ENCODE measurements around the gene VGLL2.

The VGLL2 gene

DNA sequence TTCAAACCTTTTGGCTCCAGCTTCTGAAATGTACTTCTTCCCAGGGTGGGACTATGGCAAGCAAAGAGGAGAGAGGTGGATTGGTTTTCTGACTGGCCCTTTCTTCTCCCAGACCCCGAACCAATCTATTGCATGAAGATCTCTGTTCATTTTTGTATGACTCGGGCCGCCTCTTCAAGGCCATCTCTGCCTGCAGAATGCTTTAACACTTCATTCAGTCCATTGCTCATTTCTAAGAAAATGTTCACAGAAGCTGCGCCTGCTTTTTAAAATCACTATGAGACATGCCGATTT, 1.6 kb downstream of the VGLL2 start:
- Histone ChIP-seq H3K27me3 (peaks cover 0 to 26% (median 10%) of the 10 kb centered on the region in 11 experiments; a peak in 10 of 22 replicates), H3K4me3 (no peak overlapping the region), H3K9me3 (replicated peaks in 1 of 11) (peaks cover 20 to 45% (median 33%) of the 10 kb centered on the region in 11 experiments), H3K9ac (no peak overlapping the region), H3K27ac (no peak overlapping the region), H3K36me3 (no peaks in the 10 kb centered on the region), H3K4me2 (peak overlapping the region in 2 of 11 experiments; percentile 27 to 30; a peak in 2 of 22 replicates), H4K20me1 (no peaks in the 10 kb centered on the region), H3K4me1 (peaks cover 0 to 24% (median 2%) of the 10 kb centered on the region in 10 experiments; a peak in 14 of 20 replicates)
- no peak for TF ChIP-seq Cebpa-rat (IDR thresholded peaks at IDR 0.05)

GRCh38 chr6:117267766-117268534, 2.6 kb downstream of the VGLL2 start:
- Histone ChIP-seq H3K4me1 (peaks cover 8 to 28% (median 11%) of the 10 kb centered on the region in 10 experiments), H4K20me1 (no peaks in the 10 kb centered on the region), H3K36me3 (no peaks in the 10 kb centered on the region), H3K4me3 (no peak overlapping the region), H3K9ac (no peak overlapping the region), H3K4me2 (no peak overlapping the region), H3K9me3 (replicated peaks in 1 of 11) (peaks cover 20 to 45% (median 33%) of the 10 kb centered on the region in 11 experiments), H3K27me3 (peaks cover 0 to 26% (median 10%) of the 10 kb centered on the region in 11 experiments; a peak in 10 of 22 replicates), H3K27ac (no peak overlapping the region)
- no peak for TF ChIP-seq Cebpa-rat (IDR thresholded peaks at IDR 0.05)

DNA sequence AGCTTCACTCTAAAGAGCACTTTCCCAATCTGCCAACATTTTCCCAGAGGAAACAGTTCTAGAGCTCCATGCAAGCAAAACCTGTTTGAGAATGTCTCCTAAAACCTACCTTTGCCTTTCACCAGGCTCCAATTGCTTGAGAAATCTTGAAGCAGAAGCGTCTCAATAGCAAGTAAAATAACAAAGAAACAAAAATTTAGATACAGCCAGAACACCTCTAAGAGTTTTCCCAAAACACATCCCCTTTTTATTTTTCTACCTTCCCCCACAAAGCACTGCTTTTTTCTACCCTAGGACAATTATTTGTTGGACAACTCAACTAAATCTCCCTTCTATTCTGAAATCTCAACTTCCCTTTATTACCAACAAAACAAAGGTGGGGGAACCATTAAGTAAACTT, 3.6 kb downstream of the VGLL2 start:
- Histone ChIP-seq H3K27me3 (peaks cover 0 to 26% (median 10%) of the 10 kb centered on the region in 11 experiments; a peak in 10 of 22 replicates), H3K4me1 (peaks cover 8 to 36% (median 12%) of the 10 kb centered on the region in 10 experiments), H3K4me2 (no peak overlapping the region)

GRCh38 chr6:117269638-117270054, 4.3 kb downstream of the VGLL2 start:
- Histone ChIP-seq H3K4me1 (peaks cover 8 to 36% (median 12%) of the 10 kb centered on the region in 10 experiments), H4K20me1 (no peaks in the 10 kb centered on the region), H3K9me3 (replicated peaks in 1 of 11) (peaks cover 10 to 31% (median 26%) of the 10 kb centered on the region in 11 experiments), H3K36me3 (no peaks in the 10 kb centered on the region), H3K27me3 (peaks cover 0 to 26% (median 10%) of the 10 kb centered on the region in 11 experiments; a peak in 10 of 22 replicates), H3K4me2 (no peak overlapping the region), H3K4me3 (no peak overlapping the region), H3K9ac (no peak overlapping the region), H3K27ac (no peak overlapping the region)
- no peak for TF ChIP-seq Cebpa-rat (IDR thresholded peaks at IDR 0.05)

More for the DNA sequence above, 3.6 kb downstream of the VGLL2 start:
- no peaks in the 10 kb centered on the region for H3K36me3 ChIP-seq
- no peak overlapping the region for H3K9ac ChIP-seq
- H3K9me3 ChIP-seq (replicated peaks in 1 of 11), result peaks cover 18 to 38% (median 32%) of the 10 kb centered on the region in 11 experiments
- no peak overlapping the region for H3K27ac ChIP-seq
- H3K4me3 ChIP-seq, result no peak overlapping the region
- H4K20me1 ChIP-seq, result no peaks in the 10 kb centered on the region
- no peak for TF ChIP-seq Cebpa-rat (IDR thresholded peaks at IDR 0.05)

DNA sequence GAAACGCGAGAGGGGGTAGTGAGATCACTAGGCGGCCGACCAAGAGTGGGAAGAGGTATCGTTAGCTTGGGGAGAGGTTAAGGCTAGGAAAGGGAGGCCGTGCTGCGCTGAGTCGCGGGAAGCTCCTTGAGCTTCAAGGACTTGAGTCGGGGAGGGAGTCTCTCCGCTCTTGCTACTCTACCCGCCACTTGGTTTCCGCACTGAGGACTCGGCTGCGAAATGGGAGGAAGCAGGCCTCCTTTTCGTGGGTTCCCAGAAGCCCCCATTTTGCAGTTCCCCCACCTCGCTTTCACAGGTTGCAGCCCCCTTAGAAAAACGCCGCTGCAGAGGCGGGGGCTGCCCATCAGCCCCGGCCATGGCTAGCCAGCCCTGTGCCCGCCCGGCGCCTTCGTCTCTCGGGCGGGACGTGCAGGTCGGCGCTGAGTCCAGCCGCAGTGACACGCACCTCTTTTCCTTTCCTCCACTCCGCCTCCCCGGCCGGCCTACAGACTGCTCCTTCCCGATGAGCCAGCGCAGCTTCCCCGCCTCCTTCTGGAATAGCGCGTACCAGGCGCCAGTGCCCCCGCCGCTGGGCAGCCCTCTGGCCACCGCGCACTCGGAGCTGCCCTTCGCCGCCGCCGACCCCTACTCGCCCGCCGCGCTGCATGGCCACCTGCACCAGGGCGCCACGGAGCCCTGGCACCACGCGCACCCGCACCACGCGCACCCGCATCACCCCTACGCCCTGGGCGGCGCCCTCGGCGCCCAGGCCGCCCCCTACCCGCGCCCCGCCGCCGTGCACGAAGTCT, 4.9 kb downstream of the VGLL2 start:
- no peak overlapping the region for H3K4me3 ChIP-seq
- no peak for TF ChIP-seq Cebpa-rat (IDR thresholded peaks at IDR 0.05)
- H4K20me1 ChIP-seq, result no peaks in the 10 kb centered on the region
- no peak overlapping the region for H3K4me2 ChIP-seq
- H3K27ac ChIP-seq, result no peak overlapping the region
- H3K36me3 ChIP-seq, result no peaks in the 10 kb centered on the region
- H3K9me3 ChIP-seq (replicated peaks in 1 of 11), result peaks cover 5 to 25% (median 21%) of the 10 kb centered on the region in 11 experiments; a peak in 21 of 22 replicates
- peaks cover 0 to 26% (median 10%) of the 10 kb centered on the region in 11 experiments; a peak in 10 of 22 replicates for H3K27me3 ChIP-seq
- no peak overlapping the region for H3K9ac ChIP-seq
- H3K4me1 ChIP-seq, result peaks cover 8 to 36% (median 12%) of the 10 kb centered on the region in 10 experiments

GRCh38 chr6:117270843-117271507, 5.6 kb downstream of the VGLL2 start:
- Histone ChIP-seq H3K4me2 (peak overlapping the region in 1 of 11 experiments; percentile 81; a peak in 1 of 22 replicates), H3K9ac (no peak overlapping the region), H3K27me3 (peaks cover 0 to 25% (median 10%) of the 10 kb centered on the region in 11 experiments; a peak in 10 of 22 replicates), H3K4me1 (peaks cover 8 to 36% (median 12%) of the 10 kb centered on the region in 10 experiments), H3K36me3 (no peaks in the 10 kb centered on the region), H3K27ac (no peak overlapping the region), H4K20me1 (no peaks in the 10 kb centered on the region), H3K9me3 (replicated peaks in 1 of 11) (peaks cover under 1 to 19% (median 15%) of the 10 kb centered on the region in 11 experiments; a peak in 20 of 22 replicates), H3K4me3 (no peak overlapping the region)
- no peak for TF ChIP-seq Cebpa-rat (IDR thresholded peaks at IDR 0.05)

- Histone ChIP-seq H3K4me2 (peak overlapping the region; percentile 26 to 82 (median 60)), H3K4me1 (peaks cover 8 to 27% (median 12%) of the 10 kb centered on the region in 10 experiments), H3K27me3 (peaks cover 0 to 15% (median 5%) of the 10 kb centered on the region in 11 experiments; a peak in 8 of 22 replicates), H3K36me3 (no peaks in the 10 kb centered on the region), H3K9ac (peak overlapping the region in 2 of 11 experiments; percentile 5 to 49; a peak in 2 of 22 replicates), H4K20me1 (no peaks in the 10 kb centered on the region), H3K27ac (peak overlapping the region in 5 of 11 experiments; percentile 22 to 68 (median 47); a peak in 9 of 22 replicates), H3K4me3 (peak overlapping the region in 3 of 10 experiments; percentile 6 to 16 (median 15); a peak in 3 of 20 replicates), H3K9me3 (replicated peaks in 1 of 11) (peaks cover 0 to 15% (median 13%) of the 10 kb centered on the region in 11 experiments; a peak in 20 of 22 replicates)
- peak in 1 of 11 experiments; percentile 19; a peak in 1 of 22 replicates for TF ChIP-seq Cebpa-rat (IDR thresholded peaks at IDR 0.05)
Observed at GRCh38 chr6:117272032-117272866, 6.9 kb downstream of the VGLL2 start.
